ENCODE results near the gene HIVEP3.

The HIVEP3 gene

DNA sequence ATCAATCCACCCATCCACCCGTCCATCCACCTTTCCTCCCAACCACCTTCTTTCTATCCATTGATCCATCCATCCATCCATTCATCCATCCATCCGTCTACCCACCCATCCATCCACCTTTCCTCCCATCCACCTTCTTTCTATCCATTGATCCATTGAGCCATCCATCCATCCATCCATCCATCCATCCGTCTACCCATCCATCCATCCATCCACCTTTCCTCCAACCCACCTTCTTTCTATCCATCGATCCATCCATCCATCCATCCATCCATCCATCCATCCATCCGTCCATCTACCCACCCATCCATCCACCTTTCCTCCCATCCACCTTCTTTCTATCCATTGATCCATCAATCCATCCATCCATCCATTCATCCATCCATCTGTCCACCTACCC is 429.2 kb downstream of the HIVEP3 start:
- no peaks in the 10 kb centered on the region for H3K36me3 ChIP-seq
- no peak for DNase-seq
- no peak overlapping the region for H3K27ac ChIP-seq
- TF ChIP-seq, protein P1, sequence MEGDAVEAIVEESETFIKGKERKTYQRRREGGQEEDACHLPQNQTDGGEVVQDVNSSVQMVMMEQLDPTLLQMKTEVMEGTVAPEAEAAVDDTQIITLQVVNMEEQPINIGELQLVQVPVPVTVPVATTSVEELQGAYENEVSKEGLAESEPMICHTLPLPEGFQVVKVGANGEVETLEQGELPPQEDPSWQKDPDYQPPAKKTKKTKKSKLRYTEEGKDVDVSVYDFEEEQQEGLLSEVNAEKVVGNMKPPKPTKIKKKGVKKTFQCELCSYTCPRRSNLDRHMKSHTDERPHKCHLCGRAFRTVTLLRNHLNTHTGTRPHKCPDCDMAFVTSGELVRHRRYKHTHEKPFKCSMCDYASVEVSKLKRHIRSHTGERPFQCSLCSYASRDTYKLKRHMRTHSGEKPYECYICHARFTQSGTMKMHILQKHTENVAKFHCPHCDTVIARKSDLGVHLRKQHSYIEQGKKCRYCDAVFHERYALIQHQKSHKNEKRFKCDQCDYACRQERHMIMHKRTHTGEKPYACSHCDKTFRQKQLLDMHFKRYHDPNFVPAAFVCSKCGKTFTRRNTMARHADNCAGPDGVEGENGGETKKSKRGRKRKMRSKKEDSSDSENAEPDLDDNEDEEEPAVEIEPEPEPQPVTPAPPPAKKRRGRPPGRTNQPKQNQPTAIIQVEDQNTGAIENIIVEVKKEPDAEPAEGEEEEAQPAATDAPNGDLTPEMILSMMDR (IDR thresholded peaks at IDR 0.05) = no peak
- H3K27me3 ChIP-seq = no peaks in the 10 kb centered on the region
- no peaks in the 10 kb centered on the region for H3K9me3 ChIP-seq
- intact Hi-C loops (cut with DNase I; ENCODE audit: low total_unique reads) = no loop called here
- H3K4me1 ChIP-seq = peaks cover 0 to 24% (median 20%) of the 10 kb centered on the region in 4 donors
- H3K4me3 ChIP-seq = no peak overlapping the region

DNA sequence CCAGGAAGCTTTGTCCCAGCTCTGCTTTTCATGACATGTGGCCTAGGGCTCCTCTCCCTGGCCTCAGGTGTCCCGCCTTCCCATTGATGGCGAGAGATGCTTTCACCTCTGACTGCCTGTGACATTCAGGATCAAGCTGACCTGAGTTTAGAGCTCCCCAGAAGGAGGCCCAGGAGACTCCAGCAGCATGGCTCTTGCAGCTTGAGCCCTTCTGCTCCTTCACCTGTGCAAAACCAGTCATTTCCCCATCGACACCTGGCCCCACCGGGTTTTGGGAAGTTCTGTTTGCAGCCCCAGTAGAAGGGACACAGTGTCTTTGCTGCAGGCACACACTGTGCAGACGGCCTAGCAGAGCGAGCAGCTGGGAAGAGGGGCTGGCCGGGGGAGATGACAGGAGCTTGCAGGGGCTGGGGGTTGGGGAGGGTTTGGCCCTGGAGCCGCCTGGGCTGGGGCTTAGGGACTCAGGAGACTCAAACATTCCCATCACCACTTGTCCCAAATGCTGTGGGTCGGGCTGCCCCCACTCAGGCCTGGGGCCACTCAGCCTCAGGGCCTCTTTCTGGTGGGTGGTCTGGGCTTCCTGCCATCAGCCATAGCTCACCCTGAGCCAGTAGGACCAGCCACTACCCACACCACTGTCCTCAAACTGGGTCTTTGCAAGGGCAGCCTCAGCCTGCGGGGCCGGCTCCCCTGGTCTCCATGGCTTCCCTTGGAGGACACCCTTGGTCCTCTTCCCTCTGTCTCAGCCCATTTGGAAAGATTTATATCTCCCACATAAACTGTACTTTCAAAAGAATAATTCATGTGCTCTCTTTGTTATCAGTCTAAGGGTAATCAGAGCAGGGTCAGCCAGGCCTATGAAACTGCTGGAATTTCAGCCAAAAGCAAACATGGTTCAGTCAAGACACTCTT is 430.4 kb downstream of the HIVEP3 start:
- no peaks in the 10 kb centered on the region for H3K36me3 ChIP-seq
- intact Hi-C loops (cut with DNase I; ENCODE audit: low total_unique reads) = no loop called here
- TF ChIP-seq, protein P1 (IDR thresholded peaks at IDR 0.05) = no peak
- no peak overlapping the region for H3K27ac ChIP-seq
- DNase-seq = no peak
- H3K4me1 ChIP-seq = peaks cover 0 to 36% (median 20%) of the 10 kb centered on the region in 4 donors
- H3K27me3 ChIP-seq = no peaks in the 10 kb centered on the region
- no peak overlapping the region for H3K4me3 ChIP-seq
- H3K9me3 ChIP-seq = no peaks in the 10 kb centered on the region

DNA sequence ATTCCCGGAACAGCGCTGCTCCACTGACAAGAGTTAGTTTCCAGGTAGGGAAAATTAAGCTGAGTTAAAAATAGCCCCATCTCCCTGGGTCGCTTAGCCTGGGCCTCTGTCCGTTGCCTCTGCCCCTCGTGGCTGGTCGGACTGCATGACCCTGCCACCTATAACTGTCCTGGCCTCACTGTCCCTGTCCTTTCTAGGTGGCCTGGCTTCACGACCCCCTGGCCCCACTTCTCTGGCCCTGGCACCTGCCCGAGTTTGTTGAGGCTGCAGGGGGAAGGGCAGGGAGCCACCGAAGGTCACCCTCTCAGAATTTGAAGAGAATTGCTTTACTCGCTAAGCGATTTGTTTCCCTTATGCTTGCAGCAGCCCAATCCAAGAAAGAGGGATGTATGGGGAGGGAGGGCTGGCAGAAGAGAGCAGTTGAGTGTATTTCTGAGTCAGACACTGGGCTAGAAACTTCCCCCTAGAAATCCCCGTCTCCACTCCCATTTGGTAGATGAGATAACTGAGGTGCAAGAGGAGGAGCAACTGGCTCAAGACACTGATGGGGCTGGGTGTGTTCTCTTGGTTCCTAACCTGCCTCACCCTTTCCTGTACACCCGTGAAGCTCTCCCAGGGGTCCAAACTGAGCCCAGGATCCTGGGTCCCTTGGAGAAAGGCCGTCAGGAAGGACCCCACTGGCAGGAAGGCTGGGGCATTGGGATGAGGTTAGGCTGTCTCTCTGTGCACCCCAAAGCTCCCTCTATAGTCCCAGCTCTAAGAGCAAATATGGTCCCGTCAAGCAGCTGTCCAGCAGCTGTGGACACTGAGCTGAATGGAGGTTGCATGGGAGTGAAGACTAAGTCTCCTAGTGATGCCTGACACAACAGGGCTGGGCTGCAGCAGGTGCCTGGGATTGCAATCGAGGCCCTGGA is 431.3 kb downstream of the HIVEP3 start:
- Histone ChIP-seq H3K9me3 (no peaks in the 10 kb centered on the region), H3K27me3 (no peaks in the 10 kb centered on the region), H3K4me3 (no peak overlapping the region), H3K27ac (no peak overlapping the region), H3K36me3 (no peaks in the 10 kb centered on the region), H3K4me1 (peaks cover 0 to 43% (median 19%) of the 10 kb centered on the region in 4 donors)
- TF ChIP-seq, protein P1 (IDR thresholded peaks at IDR 0.05) = no peak
- no peak for DNase-seq
- intact Hi-C loops (cut with DNase I; ENCODE audit: low total_unique reads) = no loop called here

DNA sequence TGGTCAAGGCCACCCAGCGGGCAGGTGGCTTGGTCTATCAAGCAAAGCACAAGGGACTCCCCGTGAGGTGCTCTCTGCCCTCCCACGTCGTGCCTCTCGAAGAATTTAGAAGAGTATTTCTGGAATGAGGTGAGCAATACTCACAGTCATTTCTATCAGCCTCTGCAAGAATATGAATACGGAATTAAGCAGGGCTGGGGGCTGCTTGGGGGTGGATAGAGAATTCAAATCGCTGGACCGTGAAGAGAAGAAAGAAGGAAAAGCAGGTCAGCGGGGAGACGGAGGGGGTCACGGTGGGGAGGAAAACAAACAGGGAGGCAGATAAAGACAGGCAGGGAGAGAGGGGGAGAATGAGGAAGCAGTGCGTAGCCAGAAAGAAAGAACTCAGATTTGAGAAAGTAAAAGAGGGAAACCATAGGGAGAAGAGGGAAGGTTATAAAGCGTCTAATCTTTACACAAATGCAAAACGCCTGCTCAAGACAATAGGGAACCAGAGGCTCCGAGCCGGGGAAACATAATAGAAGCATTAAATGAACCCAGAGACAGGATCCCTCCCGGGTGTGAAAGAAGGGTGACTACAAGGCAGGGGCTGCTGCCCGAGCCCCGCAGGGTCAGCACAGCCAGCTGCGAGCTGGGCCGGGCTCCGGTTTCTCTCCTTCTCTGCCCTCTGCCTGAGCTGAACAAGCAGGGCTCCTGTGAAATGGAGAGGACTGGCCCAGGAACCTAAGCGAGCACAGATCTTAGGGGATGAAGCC is 432.2 kb downstream of the HIVEP3 start:
- intact Hi-C loops (cut with DNase I; ENCODE audit: low total_unique reads) = no loop called here
- Histone ChIP-seq H3K4me3 (no peak overlapping the region), H3K4me1 (peaks cover 0 to 43% (median 10%) of the 10 kb centered on the region in 4 donors), H3K27me3 (no peaks in the 10 kb centered on the region), H3K9me3 (no peaks in the 10 kb centered on the region), H3K36me3 (no peaks in the 10 kb centered on the region), H3K27ac (no peak overlapping the region)
- DNase-seq = no peak
- TF ChIP-seq, protein P1 (IDR thresholded peaks at IDR 0.05) = no peak

DNA sequence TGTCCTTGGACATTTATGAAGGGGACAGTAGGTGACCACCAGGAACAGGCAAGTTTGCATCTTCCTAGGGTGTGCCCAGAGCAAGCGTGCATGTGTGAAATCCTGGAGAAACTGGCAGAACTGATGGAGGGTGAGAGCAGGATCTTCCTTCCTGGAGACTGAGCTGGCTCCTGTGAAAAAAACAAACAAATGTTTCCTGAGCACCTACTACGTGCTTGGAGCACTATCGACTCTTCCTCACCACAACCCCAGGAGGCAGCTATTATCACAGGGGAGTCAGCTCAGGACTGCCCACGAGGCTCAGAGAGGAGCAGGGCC is 432.7 kb downstream of the HIVEP3 start:
- intact Hi-C loops (cut with DNase I; ENCODE audit: low total_unique reads) = no loop called here
- Histone ChIP-seq H3K36me3 (no peaks in the 10 kb centered on the region), H3K27ac (no peak overlapping the region), H3K4me3 (no peak overlapping the region), H3K9me3 (no peaks in the 10 kb centered on the region), H3K27me3 (no peaks in the 10 kb centered on the region), H3K4me1 (peaks cover 0 to 38% (median 5%) of the 10 kb centered on the region in 4 donors)
- no peak for DNase-seq
- TF ChIP-seq, protein P1 (IDR thresholded peaks at IDR 0.05) = no peak

Measured in tibial artery (tissue), 4 donors.